NCI-H2081 (cell line): ENCODE measurements around the gene LIMS1.
"Not testable (repeated sequence)": the region's sequence is repeated elsewhere in the genome, so short reads cannot be mapped to it uniquely, and the experiment has no call there.

Source experiments
- DNase-seq, 2 experiments: peaks; one replicate each; lab custom pipeline; 2025; lab: John Stamatoyannopoulos, UW

Gene LIMS1

GRCh38 chr2:108552566-108552965, 18.3 kb downstream of the LIMS1 start:
- no peak for DNase-seq

- DNase-seq: no peak
These were observed 19.1 kb downstream of the LIMS1 start for GRCh38 chr2:108553209-108553919.

GRCh38 chr2:108554528-108554927, 20.3 kb downstream of the LIMS1 start:
- no peak for DNase-seq

- no peak for DNase-seq
These were observed 21.3 kb downstream of the LIMS1 start for GRCh38 chr2:108555572-108555971.

GRCh38 chr2:108556581-108556980, 22.3 kb downstream of the LIMS1 start:
- DNase-seq: not testable (repeated sequence)

- DNase-seq: no peak
These were observed 26.1 kb downstream of the LIMS1 start for GRCh38 chr2:108560241-108560811.

- DNase-seq: no peak
These were observed 26.7 kb downstream of the LIMS1 start for GRCh38 chr2:108560895-108561530.

- no peak for DNase-seq
These were observed 28.0 kb downstream of the LIMS1 start for GRCh38 chr2:108562274-108562673.

GRCh38 chr2:108564510-108564909, 30.2 kb downstream of the LIMS1 start:
- DNase-seq: no peak

- DNase-seq: no peak
These were observed 31.6 kb downstream of the LIMS1 start for GRCh38 chr2:108565778-108566375.

GRCh38 chr2:108570416-108570815, 36.1 kb downstream of the LIMS1 start:
- no peak for DNase-seq

GRCh38 chr2:108571286-108571685, 37.0 kb downstream of the LIMS1 start:
- DNase-seq: no peak

- DNase-seq: no peak
These were observed 38.8 kb downstream of the LIMS1 start for GRCh38 chr2:108573061-108573460.

- no peak for DNase-seq
These were observed 40.1 kb downstream of the LIMS1 start for GRCh38 chr2:108574332-108574731.

GRCh38 chr2:108575132-108575966, 41.1 kb downstream of the LIMS1 start:
- DNase-seq: no peak

- DNase-seq: no peak
These were observed 42.8 kb downstream of the LIMS1 start for GRCh38 chr2:108577099-108577498.

GRCh38 chr2:108579623-108580022, 45.4 kb downstream of the LIMS1 start:
- DNase-seq: no peak

- no peak for DNase-seq
These were observed 45.8 kb downstream of the LIMS1 start for GRCh38 chr2:108580050-108580449.

- DNase-seq: peak; percentile 78 to 80
These were observed 49.7 kb downstream of the LIMS1 start for GRCh38 chr2:108583903-108584520.

- DNase-seq: no peak
These were observed 51.2 kb downstream of the LIMS1 start for GRCh38 chr2:108585436-108585835.

GRCh38 chr2:108586116-108586515, 51.8 kb downstream of the LIMS1 start:
- DNase-seq: no peak

- no peak for DNase-seq
These were observed 52.4 kb downstream of the LIMS1 start for GRCh38 chr2:108586631-108587030.
